SH-SY5Y (cell line): ENCODE data around the gene CSF1R.

ENCODE experiments used
- GATA2 ChIP-seq: IDR thresholded peaks from 2 replicates; pipeline ENCODE4 v1.6.1; 2011; ENCODE audit warnings: mild to moderate bottlenecking, low read depth, low read length
- GATA3 ChIP-seq: IDR thresholded peaks from 2 replicates; pipeline ENCODE4 v1.6.1; 2011; ENCODE audit warnings: low read depth, mild to moderate bottlenecking, low read length, moderate library complexity

GRCh38 chr5:150020249-150020648 is 66.1 kb downstream of the CSF1R start:
- TF ChIP-seq GATA2 = no peak
- no peak for TF ChIP-seq GATA3
